K562 (cell line): ENCODE measurements around the gene COL9A2. TPM values are rescaled to one million over a fixed set of nuclear protein-coding genes. Genes with fewer than 3 reads are reported as not detected.

ENCODE experiments used
- KLF16 ChIP-seq: IDR thresholded peaks from 2 replicates; pipeline ENCODE4 v1.6.1; 2016; ENCODE audit warnings: antibody characterized with exemption
- MCM2 ChIP-seq: fragments of 450-650 bp; IDR thresholded peaks from 2 replicates; pipeline ENCODE4 v1.6.1; 2017; ENCODE audit warnings: low read depth, mild to moderate bottlenecking
- NFXL1 ChIP-seq: fragments of 450-650 bp; formaldehyde crosslinking; IDR thresholded peaks from 2 replicates; pipeline ENCODE4 v1.4.0; 2021; ENCODE audit warnings: mild to moderate bottlenecking
- PHB ChIP-seq: fragments of 250-450 bp; sonication (Bioruptor Pico); IDR thresholded peaks from 2 replicates; pipeline ENCODE4 v1.5.0; 2021
- PTRF ChIP-seq: fragments of 450-650 bp; IDR thresholded peaks from 2 replicates; pipeline ENCODE4 v1.6.1; 2016; ENCODE audit warnings: mild to moderate bottlenecking, missing genetic modification characterization, missing compliant biosample characterization
- RBM15 ChIP-seq: fragments of 200-400 bp; formaldehyde crosslinking; IDR thresholded peaks from 2 replicates; pipeline ENCODE4 v1.6.1; 2018; ENCODE audit warnings: mild to moderate bottlenecking, low read length, moderate library complexity; ENCODE audit not compliant: insufficient read depth
- ZFP36 ChIP-seq: fragments of 150-350 bp; IDR thresholded peaks from 2 replicates; pipeline ENCODE4 v1.6.1; 2018; ENCODE audit warnings: low read length, low read depth; ENCODE audit not compliant: partially characterized antibody
- ZNF174 ChIP-seq: fragments of 250-450 bp; sonication (Bioruptor Pico); IDR thresholded peaks from 2 replicates; pipeline ENCODE4 v1.4.0; 2020; ENCODE audit warnings: mild to moderate bottlenecking
- polyA plus RNA-seq, 8 experiments: library from polyadenylated mRNA; depleted of rRNA in 4 of 8; stranded (reverse) in 5 of 8; unstranded in 3 of 8; fragments of >200 nt; fragmentation: Nextera tagmentation in 2 of 8; fragmentation: Illumina TruSeq in 1 of 8; extraction: Ambion mirVana in 2 of 8; extraction: Trizol in 1 of 8; gene quantifications; 2 replicates each; pipeline versions ENCODE4 v1.2.1 to v1.2.3, GENCODE V29; 2011 to 2014; ENCODE audit warnings: inconsistent platforms in 1 of 8, missing spikeins in 1 of 8
- total RNA-seq, 7 experiments: library from RNA; depleted of rRNA in 6 of 7; stranded (reverse); fragments of >200 nt in 6 of 7; fragmentation: Illumina TruSeq in 2 of 7; extraction: Trizol in 2 of 7; gene quantifications; 2 replicates each; pipeline versions ENCODE4 v1.2.1 to v1.2.3, GENCODE V29; 2011 to 2021; ENCODE audit warnings: low replicate concordance in 1 of 7
- TF ChIP-seq, protein P1 (sequence below): fragments of 450-650 bp; IDR thresholded peaks from 2 replicates; pipeline ENCODE4 v1.6.1; 2016; ENCODE audit warnings: missing biosample characterization, missing genetic modification characterization
- TF ChIP-seq, protein P2 (sequence below), 2 experiments: fragments of 450-650 bp; formaldehyde crosslinking in 1 of 2; IDR thresholded peaks; 2 replicates each; pipeline versions ENCODE4 v1.4.0 to v1.6.1; 2014 to 2020; ENCODE audit warnings: mild to moderate bottlenecking in 2 of 2, borderline replicate concordance in 1 of 2, low read depth in 1 of 2
- TF ChIP-seq, protein P3 (sequence below): sonication (generic); formaldehyde crosslinking; IDR thresholded peaks from 2 replicates; pipeline ENCODE4 v1.8.0; 2022; ENCODE audit warnings: mild to moderate bottlenecking, missing genetic modification reagents
- TF ChIP-seq, protein P4 (sequence below): fragments of 250-450 bp; sonication (Bioruptor Pico); IDR thresholded peaks from 2 replicates; pipeline ENCODE4 v1.8.0; 2022; ENCODE audit warnings: moderate library complexity, mild to moderate bottlenecking, inconsistent platforms

Gene COL9A2
- total and polyA plus RNA-seq, 9 of the 15 experiments (the other 6 are each of a cell fraction or from before 2014, with no cell fraction given) = 0.03 to 2.2 (median 0.31) TPM

DNA sequence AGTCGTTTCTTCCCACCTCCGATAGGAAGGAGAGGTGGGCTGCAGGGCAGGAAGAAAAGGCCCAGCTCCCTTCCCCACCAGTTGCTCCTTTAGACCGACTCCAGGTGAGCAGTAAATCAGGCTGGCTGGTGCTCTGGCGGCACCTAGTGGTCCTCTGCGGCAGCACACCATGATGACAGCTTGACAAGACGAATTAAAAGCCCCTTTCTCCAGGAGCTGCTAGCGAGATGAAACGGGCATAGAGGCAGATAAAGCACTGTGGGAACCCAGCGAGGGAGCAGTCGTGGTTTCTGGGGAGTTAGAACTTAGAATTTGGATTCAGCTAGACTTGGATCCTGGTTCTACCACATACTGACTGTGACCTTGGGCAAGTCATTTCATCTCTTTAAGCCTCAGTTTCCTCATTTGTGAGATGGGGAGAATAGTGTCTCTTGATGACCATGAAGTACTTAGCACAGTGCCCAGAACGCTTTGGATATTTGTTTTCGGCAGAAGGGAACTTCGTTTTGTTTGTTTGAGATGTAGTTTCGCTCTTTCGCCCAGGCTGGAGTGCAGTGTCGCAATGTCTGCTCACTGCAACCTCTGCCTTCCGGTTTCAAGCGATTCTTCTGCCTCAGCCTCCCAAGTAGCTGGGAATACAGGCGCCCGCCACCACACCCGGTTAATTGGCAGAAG lies 21.8 kb upstream of the COL9A2 start (continued):
- TF ChIP-seq RBM15 (no peak), ZNF174 (no peak), ZFP36 (peak; percentile 5), KLF16 (peak; percentile 64; the same call in 1 of the 2 replicates), MCM2 (no peak), PHB (CRISPR knock-in tag) (no peak), NFXL1 (CRISPR knock-in tag) (no peak), PTRF (tag) (no peak)
- TF ChIP-seq, protein P1, sequence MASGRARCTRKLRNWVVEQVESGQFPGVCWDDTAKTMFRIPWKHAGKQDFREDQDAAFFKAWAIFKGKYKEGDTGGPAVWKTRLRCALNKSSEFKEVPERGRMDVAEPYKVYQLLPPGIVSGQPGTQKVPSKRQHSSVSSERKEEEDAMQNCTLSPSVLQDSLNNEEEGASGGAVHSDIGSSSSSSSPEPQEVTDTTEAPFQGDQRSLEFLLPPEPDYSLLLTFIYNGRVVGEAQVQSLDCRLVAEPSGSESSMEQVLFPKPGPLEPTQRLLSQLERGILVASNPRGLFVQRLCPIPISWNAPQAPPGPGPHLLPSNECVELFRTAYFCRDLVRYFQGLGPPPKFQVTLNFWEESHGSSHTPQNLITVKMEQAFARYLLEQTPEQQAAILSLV (tag) = no peak
- TF ChIP-seq, protein P2, sequence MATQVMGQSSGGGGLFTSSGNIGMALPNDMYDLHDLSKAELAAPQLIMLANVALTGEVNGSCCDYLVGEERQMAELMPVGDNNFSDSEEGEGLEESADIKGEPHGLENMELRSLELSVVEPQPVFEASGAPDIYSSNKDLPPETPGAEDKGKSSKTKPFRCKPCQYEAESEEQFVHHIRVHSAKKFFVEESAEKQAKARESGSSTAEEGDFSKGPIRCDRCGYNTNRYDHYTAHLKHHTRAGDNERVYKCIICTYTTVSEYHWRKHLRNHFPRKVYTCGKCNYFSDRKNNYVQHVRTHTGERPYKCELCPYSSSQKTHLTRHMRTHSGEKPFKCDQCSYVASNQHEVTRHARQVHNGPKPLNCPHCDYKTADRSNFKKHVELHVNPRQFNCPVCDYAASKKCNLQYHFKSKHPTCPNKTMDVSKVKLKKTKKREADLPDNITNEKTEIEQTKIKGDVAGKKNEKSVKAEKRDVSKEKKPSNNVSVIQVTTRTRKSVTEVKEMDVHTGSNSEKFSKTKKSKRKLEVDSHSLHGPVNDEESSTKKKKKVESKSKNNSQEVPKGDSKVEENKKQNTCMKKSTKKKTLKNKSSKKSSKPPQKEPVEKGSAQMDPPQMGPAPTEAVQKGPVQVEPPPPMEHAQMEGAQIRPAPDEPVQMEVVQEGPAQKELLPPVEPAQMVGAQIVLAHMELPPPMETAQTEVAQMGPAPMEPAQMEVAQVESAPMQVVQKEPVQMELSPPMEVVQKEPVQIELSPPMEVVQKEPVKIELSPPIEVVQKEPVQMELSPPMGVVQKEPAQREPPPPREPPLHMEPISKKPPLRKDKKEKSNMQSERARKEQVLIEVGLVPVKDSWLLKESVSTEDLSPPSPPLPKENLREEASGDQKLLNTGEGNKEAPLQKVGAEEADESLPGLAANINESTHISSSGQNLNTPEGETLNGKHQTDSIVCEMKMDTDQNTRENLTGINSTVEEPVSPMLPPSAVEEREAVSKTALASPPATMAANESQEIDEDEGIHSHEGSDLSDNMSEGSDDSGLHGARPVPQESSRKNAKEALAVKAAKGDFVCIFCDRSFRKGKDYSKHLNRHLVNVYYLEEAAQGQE (IDR thresholded peaks at IDR 0.05; ENCODE audit: borderline replicate concordance) = peak; percentile 90
- TF ChIP-seq, protein P2 (CRISPR knock-in tag; IDR thresholded peaks at IDR 0.05; ENCODE audit: low read depth) = no peak
- TF ChIP-seq, protein P3, sequence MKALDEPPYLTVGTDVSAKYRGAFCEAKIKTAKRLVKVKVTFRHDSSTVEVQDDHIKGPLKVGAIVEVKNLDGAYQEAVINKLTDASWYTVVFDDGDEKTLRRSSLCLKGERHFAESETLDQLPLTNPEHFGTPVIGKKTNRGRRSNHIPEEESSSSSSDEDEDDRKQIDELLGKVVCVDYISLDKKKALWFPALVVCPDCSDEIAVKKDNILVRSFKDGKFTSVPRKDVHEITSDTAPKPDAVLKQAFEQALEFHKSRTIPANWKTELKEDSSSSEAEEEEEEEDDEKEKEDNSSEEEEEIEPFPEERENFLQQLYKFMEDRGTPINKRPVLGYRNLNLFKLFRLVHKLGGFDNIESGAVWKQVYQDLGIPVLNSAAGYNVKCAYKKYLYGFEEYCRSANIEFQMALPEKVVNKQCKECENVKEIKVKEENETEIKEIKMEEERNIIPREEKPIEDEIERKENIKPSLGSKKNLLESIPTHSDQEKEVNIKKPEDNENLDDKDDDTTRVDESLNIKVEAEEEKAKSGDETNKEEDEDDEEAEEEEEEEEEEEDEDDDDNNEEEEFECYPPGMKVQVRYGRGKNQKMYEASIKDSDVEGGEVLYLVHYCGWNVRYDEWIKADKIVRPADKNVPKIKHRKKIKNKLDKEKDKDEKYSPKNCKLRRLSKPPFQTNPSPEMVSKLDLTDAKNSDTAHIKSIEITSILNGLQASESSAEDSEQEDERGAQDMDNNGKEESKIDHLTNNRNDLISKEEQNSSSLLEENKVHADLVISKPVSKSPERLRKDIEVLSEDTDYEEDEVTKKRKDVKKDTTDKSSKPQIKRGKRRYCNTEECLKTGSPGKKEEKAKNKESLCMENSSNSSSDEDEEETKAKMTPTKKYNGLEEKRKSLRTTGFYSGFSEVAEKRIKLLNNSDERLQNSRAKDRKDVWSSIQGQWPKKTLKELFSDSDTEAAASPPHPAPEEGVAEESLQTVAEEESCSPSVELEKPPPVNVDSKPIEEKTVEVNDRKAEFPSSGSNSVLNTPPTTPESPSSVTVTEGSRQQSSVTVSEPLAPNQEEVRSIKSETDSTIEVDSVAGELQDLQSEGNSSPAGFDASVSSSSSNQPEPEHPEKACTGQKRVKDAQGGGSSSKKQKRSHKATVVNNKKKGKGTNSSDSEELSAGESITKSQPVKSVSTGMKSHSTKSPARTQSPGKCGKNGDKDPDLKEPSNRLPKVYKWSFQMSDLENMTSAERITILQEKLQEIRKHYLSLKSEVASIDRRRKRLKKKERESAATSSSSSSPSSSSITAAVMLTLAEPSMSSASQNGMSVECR (CRISPR knock-in tag) = no peak
- TF ChIP-seq, protein P4, sequence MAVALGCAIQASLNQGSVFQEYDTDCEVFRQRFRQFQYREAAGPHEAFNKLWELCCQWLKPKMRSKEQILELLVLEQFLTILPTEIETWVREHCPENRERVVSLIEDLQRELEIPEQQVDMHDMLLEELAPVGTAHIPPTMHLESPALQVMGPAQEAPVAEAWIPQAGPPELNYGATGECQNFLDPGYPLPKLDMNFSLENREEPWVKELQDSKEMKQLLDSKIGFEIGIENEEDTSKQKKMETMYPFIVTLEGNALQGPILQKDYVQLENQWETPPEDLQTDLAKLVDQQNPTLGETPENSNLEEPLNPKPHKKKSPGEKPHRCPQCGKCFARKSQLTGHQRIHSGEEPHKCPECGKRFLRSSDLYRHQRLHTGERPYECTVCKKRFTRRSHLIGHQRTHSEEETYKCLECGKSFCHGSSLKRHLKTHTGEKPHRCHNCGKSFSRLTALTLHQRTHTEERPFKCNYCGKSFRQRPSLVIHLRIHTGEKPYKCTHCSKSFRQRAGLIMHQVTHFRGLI (CRISPR knock-in tag) = no peak
